Endothelial cell of hepatic sinusoid (primary cell): Measurements from ENCODE around the gene ZNF548.

ENCODE experiments used
- in situ Hi-C: cut with HindIII; loops from 2 replicates; pipeline ENCODE4 v1.10.0; 2017; ENCODE audit warnings: low sequenced_read_pairs

Gene ZNF548

DNA sequence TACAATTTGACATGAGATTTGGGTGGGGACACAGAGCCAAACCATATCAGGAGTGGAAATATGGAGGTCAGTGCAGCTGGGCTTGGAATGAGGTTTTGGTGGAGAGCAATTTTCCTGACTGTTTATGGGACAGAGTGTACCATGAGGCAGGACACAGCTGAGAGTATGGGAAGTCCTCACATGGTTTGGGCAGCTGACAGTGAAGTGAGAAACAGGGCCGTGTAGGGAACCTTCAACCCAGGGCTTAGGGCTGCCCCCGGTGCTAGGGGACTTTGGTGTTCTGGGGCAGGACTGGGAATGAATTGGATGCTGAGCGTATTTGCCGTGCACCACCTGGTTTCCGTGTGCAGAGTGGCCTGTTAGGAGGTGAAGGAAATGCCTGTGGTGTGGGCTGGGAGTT lies 6.1 kb downstream of the ZNF548 start:
- in situ Hi-C loops = no loop called here

DNA sequence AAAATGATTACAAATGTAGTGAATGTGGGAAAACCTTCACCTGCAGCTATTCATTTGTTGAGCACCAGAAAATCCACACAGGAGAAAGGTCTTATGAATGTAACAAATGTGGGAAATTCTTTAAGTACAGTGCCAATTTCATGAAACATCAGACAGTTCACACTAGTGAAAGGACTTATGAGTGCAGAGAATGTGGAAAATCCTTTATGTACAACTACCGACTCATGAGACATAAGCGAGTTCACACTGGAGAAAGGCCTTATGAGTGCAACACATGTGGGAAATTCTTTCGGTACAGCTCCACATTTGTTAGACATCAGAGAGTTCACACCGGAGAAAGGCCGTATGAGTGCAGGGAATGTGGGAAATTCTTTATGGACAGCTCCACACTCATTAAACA lies 9.2 kb downstream of the ZNF548 start:
- in situ Hi-C loops = no loop called here

DNA sequence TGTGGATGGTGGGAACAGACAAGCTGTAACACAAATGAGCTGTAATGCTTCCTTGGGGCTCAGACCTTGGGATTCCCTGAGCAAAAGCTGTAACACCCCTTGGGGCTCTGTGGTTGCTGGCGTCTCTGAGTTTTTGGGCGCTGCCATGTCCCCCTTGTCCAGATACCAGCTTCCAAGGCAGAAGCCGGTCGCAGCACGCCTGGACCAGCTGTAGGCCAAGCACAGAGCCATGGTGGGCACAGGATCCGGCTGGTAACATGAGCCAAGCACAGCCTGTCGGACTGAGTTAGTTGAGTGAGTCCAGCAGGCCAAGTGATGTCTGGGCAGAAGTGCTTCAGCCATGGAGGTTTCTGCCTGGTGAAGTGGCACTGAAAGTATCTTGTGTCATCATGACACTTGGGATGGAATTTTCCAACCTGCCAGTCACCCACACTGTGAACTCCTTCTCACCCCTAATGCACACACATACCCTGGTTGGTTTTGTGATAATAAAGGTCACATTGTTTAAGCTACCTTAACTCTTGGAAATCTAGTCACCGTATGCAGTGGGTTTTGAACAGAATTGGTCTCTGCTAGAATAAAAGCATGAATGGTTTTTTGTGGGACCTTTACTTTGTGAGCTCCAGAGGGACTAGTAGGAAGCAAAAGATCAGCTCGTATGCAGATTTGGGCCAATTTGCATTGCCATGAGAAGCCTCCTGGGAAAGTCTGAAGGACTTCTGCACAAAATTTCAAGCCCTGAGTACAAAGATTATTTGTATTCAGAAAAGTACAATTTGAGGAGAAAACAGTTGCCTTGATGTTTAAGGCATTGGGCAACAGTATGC lies 14.3 kb downstream of the ZNF548 start:
- in situ Hi-C loops = no loop called here

DNA sequence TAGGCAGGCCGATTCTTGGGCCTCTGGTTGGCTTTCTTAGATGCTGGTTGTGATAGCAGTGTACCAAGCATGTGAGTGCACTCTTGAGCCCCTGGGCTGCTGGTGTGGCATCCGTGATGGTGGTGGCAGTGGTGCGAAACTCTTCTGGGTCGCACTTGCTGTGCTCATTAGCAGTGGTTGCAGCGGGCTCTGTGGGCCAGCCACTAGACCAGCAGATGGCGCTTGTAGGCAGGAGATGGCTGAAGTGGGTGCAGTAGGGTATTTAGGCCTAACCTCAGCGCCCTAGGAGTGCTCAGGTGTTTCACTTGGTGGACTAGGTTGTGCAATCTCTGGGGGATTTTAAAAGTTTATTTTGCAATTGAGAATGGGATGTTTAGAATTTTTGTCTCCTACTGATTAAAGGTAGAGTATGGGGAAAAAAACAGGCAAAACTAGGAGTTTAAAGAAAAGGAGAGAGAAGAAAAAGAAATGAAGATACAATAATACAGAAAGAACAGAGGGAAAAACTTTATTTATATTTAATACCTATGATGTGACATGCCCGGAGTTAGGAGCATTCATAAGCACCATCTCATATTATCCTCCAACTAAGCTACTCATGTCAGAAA lies 17.0 kb downstream of the ZNF548 start:
- in situ Hi-C loops = no loop called here

DNA sequence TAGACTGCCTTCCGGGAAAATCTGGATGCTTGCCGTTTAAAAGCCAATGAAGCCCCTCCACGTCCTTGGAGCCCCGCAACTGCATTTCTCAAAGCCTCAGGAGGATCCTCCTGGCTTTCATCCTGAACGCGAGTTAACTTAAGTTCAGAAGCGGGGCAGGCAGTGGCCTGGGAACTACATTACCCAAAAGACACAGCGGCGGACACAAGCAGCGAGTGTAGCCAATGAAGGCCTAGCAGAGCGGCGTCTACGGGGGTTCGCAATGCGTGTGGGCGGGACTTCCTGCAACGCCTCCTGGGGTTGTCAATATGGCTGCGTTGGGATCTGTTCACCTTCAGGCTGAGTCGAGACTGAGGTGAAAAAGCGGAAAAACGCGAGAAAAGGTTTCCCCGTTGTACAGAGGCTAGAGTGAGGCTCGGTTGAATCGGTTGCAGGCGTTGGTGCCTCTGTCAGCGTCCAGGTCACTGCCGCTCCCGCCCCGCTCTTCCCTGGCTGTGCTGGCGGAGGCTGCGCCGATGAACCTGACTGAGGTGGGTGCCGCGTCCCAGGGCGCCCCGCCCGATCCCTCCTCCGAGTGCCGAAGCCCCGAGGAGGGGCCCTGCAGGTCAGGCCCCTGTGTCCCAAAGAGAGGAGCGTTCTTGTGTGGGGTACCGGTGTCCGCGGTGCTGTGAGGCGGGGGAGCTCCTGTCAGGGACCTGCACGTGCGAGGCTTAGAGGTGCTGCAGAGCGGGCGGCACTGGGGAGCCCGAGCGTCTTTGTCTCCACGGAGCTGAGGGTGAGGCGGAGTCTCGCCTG lies 21.4 kb downstream of the ZNF548 start, which contains the start of gene ZNF17:
ZNF17 (plus strand) TSS at position 285 of the 795 bp plus-strand sequence. CDS start 2,455 bp downstream, outside the sequence.
- in situ Hi-C loops = no loop called here

DNA sequence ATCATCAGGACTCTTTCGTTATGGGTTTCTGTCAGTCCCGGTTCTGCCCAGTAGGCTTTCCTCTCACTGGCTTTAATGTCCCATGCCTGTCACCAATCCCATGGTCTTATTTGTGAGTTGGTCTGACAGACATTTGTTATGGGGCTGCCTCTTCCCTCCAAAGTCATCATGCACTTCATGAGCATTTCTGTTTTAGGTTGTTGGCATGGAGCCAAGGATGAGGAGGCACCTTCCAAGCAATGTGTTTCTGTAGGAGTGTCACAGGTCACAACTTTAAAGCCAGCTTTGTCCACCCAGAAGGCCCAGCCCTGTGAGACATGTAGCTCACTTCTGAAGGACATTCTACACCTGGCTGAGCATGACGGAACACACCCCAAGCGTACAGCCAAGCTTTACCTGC lies 29.8 kb downstream of the ZNF548 start:
- in situ Hi-C loops = no loop called here

DNA sequence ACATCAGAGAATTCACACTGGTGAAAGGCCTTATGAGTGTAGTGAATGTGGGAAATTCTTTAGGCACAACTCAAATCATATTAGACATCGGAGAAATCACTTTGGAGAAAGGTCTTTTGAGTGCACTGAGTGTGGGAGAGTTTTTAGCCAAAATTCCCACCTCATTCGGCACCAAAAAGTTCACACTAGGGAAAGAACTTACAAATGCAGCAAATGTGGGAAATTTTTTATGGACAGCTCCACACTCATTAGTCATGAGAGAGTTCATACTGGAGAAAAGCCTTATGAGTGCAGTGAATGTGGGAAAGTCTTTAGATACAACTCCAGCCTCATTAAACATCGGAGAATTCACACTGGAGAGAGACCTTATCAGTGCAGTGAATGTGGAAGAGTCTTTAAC lies 31.4 kb downstream of the ZNF548 start:
- in situ Hi-C loops = no loop called here

DNA sequence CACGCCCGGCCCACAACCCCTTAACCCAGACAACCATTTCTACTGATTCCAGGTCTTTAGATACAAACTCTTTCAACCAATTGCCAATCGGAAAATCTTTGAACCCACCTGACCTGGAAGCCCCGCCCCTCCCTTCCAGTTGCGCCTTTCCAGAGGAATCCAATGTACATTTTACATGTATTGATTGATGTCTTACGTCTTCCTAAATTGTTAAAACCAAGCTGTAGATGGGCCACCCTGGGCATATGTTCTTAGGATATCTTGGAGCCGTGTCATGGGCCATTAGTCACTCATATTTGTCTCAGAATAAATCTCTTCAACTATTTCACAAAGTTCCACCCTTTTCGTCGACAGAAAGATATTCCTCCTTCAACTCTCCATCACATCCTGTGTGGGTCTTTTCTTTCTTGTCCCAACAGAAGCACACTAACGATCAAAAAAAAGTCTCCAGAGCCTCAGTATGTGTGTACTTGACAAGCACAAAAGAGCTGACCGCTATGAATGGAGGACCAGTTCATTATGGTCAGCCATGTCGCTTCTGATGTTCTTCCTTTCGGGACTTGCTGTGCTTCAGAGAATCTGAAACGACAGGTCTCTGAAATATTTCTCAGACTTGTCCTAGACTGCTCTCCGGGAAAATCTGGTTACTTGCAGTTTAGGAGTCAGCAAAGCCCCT lies 44.9 kb downstream of the ZNF548 start:
- in situ Hi-C loops = no loop called here

DNA sequence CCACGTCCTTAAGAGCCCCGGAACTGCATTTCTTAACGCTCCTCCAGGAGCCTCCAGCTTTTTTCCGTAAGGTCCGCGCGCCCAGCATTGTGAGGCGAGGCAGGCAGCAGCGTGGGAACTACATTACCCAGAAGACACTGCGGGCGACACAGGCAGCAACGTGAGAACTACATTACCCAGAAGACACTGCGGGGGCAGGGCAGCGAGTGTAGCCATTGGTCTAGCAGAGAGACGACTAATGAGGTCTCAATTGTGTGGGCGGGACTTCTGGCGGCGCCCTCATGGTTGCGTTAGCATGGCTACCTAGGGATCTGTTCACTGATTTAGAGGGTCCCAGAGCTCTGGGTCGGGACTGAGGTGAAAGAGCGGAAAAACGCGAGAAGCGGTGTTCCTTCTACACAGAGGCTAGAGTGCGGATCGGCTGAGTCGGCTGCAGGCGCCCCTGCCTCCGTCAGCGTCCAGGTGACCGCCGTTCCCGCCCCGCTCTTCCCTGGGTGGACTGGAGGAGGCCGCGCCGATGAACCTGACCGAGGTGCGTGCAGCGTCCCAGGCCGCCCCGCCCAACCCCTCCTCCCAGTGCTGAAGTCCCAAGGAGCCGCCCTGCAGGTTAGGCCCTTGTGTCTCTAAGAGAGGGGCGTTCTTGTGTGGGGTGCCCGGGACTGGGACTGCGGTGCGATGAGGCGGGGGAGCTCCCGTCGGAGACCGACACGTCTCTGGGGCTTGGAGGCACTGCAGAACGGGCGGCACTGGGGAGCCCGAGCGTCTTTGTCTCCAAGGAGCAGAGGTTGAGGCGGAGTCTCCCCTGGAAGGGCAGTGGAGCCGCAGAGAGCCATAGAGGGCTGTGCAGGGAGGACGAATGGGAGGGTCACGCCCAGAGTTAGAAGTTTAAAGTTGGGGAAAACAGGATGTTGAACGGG lies 45.7 kb downstream of the ZNF548 start, which contains the start of gene ZNF749:
ZNF749 (plus strand) TSS at position 264 of the 917 bp plus-strand sequence; CDS start at position 518, 254 bp downstream.
- in situ Hi-C loops = no loop called here

DNA sequence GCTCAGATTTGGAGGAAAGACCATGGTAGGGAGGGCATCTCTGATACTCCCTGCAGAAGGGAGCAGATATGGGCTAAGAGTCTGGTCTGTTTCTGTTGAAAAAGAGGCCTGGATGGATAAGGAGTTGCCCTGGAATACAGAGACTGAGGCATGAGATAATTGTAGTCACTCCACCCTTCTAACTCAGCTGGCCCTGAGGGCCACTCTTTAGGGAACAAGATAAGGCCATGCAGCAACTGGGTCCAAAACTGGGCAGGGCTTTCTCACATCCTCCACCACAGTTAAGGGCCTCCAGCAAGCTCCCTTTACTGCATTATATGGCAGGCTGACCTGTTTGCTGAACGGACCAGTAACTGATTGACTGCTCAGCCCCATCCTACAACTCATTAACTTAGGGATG lies 46.8 kb downstream of the ZNF548 start:
- in situ Hi-C loops = no loop called here

DNA sequence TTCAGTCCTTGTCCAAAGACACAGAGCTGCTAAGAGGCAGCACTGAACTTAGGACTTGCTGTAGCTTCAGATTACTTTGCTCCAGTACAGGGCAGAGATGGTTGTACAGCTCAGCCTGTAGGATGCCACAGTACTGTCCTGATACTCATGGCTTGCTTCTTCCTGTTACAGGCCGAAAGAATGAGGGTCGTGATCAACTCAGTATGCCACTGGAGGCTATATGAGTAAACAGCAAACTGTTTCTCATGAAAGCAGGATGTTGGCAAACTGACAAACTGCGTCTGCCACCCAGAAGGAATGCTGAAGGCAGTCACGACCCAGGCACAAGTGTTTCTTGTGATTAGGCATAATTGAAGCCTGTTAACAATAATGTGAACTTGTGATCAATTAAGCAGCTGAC lies 48.3 kb downstream of the ZNF548 start:
- in situ Hi-C loops = no loop called here

DNA sequence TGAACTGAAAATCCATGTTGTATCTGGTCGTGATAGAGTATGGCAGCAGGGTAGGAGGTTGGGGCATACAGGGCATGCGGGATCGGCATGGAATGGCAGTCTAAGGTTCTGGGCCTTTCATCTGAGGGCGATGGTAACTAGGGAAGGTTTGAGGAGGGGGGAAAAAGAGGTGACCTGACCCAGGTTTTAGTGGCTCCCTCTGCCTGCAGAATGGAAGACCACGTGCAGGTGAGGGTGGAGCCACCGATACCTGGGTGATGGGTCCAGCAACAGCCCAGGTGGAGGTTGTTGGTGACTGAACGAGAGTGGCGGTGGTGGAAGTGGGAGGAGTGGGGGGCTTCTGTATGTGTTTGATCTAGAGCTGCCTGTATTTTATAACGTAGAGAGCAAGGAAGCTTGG lies 49.3 kb downstream of the ZNF548 start:
- in situ Hi-C loops = no loop called here

DNA sequence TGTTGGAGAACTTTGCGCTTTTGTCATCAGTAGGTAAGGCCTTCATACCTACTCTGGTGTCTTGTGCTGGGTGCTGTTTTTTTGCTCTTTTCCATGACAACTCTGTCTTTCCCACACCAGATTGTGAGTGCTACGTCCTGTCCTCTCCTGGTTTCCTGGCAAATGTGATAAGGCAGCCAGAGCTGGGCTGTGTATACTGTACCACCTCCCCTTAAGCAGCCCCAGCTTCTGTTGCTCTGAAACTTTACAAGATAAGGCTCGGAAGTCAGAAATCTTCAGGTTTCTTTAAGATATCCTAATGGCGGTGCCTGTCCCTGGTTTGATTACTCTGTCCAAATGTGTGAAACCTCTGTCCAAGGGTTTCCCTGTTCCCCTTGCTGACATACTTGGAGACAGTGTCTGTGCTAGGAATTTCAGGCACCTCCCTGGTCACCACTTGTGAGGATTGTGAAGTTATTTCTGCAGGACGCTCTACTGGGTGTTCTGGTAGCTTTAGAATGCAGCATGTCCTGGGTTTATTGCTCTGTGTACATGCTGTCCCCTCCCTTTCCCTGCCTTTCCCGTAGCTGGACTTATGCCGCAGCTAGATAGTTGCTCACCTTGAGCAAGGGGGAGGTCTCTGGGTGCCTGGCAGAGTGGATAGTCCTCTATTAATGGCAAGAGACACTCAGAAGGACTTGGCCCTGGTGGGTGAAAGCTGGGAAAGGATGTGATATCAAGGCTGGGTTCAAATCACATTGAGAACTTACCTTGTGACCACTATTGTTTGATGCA lies 52.5 kb downstream of the ZNF548 start:
- in situ Hi-C loops = no loop called here

DNA sequence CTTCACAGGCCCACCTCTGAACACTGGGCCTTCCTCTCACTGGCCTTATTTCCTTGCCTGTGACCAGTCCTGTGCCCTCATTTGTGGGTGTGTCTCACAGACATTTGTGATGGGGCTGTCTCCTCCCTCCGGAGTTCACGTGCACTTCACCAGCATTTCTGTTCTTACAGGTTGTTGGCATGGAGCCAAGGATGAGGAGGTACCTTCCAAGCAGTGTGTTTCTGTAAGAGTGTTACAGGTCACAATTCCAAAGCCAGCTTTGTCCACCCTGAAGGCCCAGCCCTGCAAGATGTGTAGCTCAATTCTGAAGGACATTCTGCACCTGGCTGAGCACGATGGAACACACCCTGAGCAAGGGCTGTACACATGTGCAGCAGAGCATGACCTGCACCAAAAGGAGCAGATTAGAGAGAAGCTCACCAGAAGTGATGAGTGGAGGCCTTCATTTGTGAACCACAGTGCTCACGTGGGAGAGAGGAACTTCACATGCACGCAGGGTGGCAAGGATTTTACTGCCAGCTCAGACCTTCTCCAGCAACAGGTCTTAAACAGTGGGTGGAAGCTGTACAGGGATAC lies 53.6 kb downstream of the ZNF548 start:
- in situ Hi-C loops = no loop called here

DNA sequence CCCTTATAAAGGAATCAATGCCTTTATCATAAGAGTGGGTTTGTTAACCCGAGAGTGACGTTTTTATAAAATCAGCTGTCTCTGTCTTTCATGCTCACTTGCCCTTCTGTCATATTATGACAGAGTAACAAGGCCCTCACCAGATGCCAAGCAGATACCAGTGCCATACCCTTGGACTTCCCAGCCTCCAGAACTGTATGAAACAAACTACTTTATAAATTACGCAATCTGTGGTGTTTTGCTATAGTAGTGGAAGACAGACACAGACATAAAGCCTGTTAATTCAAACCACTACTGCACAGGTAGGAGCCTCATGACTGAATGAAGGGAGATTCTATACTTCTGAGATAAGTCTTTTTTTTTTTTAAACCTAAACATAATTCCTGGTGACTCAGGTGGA lies 62.7 kb downstream of the ZNF548 start:
- in situ Hi-C loops = no loop called here
